Inferior parietal cortex (tissue), 1 donor: Measurements from ENCODE around the gene FRYL.

Experiments
- DNase-seq: peaks from one replicate; pipeline ENCODE4 v3.0.0-alpha.2; 2016; ENCODE audit errors: extremely low spot score

The FRYL gene

GRCh38 chr4:48558026-48558425 is 222.1 kb downstream of the FRYL start:
- no peak for DNase-seq

GRCh38 chr4:48557478-48557877 is 222.6 kb downstream of the FRYL start:
- no peak for DNase-seq

- no peak for DNase-seq
Observed at GRCh38 chr4:48556268-48556667, 223.8 kb downstream of the FRYL start.

- DNase-seq, result no peak
Observed at GRCh38 chr4:48554606-48555005, 225.5 kb downstream of the FRYL start.

GRCh38 chr4:48553720-48554119 is 226.4 kb downstream of the FRYL start:
- DNase-seq, result no peak

GRCh38 chr4:48546336-48546735 is 233.7 kb downstream of the FRYL start:
- DNase-seq, result peak; percentile 69

GRCh38 chr4:48543796-48544195 is 236.3 kb downstream of the FRYL start:
- no peak for DNase-seq

GRCh38 chr4:48542888-48543287 is 237.2 kb downstream of the FRYL start:
- no peak for DNase-seq

GRCh38 chr4:48539597-48539996 is 240.5 kb downstream of the FRYL start:
- no peak for DNase-seq

- DNase-seq, result no peak
Observed at GRCh38 chr4:48538358-48538757, 241.7 kb downstream of the FRYL start.

GRCh38 chr4:48526406-48526805 is 253.7 kb downstream of the FRYL start:
- no peak for DNase-seq

GRCh38 chr4:48518143-48518542 is 261.9 kb downstream of the FRYL start:
- DNase-seq, result no peak

GRCh38 chr4:48509543-48509942 is 270.5 kb downstream of the FRYL start:
- DNase-seq, result peak; percentile 43

GRCh38 chr4:48506716-48507115 is 273.4 kb downstream of the FRYL start:
- DNase-seq, result no peak

GRCh38 chr4:48504352-48504751 is 275.7 kb downstream of the FRYL start:
- DNase-seq, result no peak

- DNase-seq, result no peak
Observed at GRCh38 chr4:48504026-48504330, 276.1 kb downstream of the FRYL start.

GRCh38 chr4:48503233-48504025 is 276.6 kb downstream of the FRYL start:
- no peak for DNase-seq

GRCh38 chr4:48499551-48500066 is 280.5 kb downstream of the FRYL start:
- no peak for DNase-seq

- no peak for DNase-seq
Observed at GRCh38 chr4:48498895-48499294, 281.2 kb downstream of the FRYL start.

GRCh38 chr4:48495941-48496340 is 284.1 kb downstream of the FRYL start:
- DNase-seq, result no peak

- no peak for DNase-seq
Observed at GRCh38 chr4:48493452-48494100, 286.5 kb downstream of the FRYL start.

- DNase-seq, result no peak
Observed at GRCh38 chr4:48491514-48492176, 288.4 kb downstream of the FRYL start.
